HEK293 (cell line): ENCODE measurements around the gene CLSTN1.

Experiments
- TF ChIP-seq, protein P1 (sequence below): fragments of 450-650 bp; formaldehyde crosslinking; IDR thresholded peaks from 2 replicates; pipeline ENCODE4 v1.5.1; 2016; ENCODE audit warnings: missing biosample characterization, missing genetic modification characterization
- TF ChIP-seq, protein P2 (sequence below): fragments of 450-650 bp; formaldehyde crosslinking; IDR thresholded peaks from 2 replicates; pipeline ENCODE4 v1.5.1; 2016; ENCODE audit warnings: missing biosample characterization, missing genetic modification characterization, low read depth

DNA sequence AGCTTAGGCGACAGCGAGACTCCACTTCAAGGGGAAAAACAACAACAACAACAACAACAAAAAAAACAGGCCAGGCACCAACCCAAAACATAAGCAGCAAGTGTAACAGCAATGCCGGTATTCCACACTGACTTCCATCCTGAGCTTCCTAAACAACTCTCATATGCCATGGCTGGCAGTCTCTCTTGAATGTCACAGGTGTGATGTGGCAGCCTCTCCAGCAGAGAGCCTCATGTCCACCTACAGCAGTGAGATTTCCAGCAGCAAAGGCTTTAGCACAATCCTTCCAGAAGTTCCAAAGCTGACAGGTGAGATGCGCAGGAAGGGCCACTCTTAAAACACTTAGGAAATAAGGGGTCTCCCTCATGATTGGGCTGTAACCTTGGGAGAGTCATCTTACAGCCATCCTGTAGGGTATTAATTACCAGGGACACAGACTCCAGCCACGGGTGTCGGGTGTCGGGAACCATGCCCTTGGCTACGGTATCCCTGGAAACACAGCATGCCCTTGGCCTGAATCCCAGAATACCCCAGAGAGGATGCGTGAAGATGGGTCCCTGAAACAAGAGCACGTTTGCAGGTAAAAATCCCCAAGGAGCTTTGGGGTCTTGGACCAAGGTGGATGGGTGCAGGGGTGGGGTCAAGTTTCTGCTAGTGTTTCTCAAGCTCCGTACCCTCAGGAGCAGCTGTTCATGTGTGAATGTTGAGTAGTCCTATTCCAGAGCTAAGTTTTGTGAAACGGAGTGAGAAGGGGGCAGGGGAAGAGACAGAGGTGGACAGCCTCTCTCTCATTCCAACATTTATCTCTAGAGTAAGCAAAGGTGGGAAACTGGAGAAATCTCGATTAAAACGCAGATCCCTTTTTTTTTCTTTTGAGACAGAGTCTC, 31.4 kb downstream of the CLSTN1 start:
- TF ChIP-seq, protein P1, sequence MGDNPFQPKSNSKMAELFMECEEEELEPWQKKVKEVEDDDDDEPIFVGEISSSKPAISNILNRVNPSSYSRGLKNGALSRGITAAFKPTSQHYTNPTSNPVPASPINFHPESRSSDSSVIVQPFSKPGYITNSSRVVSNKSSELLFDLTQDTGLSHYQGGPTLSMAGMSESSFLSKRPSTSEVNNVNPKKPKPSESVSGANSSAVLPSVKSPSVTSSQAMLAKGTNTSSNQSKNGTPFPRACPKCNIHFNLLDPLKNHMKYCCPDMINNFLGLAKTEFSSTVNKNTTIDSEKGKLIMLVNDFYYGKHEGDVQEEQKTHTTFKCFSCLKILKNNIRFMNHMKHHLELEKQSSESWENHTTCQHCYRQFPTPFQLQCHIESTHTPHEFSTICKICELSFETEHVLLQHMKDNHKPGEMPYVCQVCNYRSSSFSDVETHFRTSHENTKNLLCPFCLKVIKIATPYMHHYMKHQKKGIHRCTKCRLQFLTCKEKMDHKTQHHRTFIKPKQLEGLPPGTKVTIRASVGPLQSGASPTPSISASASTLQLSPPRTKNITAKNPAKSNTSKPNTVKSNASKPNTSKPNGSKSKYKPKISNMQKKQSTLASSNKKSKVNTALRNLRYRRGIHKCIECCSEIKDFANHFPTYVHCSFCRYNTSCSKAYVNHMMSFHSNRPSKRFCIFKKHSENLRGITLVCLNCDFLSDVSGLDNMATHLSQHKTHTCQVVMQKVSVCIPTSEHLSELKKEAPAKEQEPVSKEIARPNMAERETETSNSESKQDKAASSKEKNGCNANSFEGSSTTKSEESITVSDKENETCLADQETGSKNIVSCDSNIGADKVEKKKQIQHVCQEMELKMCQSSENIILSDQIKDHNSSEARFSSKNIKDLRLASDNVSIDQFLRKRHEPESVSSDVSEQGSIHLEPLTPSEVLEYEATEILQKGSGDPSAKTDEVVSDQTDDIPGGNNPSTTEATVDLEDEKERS (tag by site-specific recombination), result no peak
- TF ChIP-seq, protein P2, sequence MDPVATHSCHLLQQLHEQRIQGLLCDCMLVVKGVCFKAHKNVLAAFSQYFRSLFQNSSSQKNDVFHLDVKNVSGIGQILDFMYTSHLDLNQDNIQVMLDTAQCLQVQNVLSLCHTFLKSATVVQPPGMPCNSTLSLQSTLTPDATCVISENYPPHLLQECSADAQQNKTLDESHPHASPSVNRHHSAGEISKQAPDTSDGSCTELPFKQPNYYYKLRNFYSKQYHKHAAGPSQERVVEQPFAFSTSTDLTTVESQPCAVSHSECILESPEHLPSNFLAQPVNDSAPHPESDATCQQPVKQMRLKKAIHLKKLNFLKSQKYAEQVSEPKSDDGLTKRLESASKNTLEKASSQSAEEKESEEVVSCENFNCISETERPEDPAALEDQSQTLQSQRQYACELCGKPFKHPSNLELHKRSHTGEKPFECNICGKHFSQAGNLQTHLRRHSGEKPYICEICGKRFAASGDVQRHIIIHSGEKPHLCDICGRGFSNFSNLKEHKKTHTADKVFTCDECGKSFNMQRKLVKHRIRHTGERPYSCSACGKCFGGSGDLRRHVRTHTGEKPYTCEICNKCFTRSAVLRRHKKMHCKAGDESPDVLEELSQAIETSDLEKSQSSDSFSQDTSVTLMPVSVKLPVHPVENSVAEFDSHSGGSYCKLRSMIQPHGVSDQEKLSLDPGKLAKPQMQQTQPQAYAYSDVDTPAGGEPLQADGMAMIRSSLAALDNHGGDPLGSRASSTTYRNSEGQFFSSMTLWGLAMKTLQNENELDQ (tag by site-specific recombination), result no peak
